Fibroblast of lung (primary cell): Measurements from ENCODE around the gene SEMA4D.

Source experiments
- EZH2 ChIP-seq: IDR thresholded peaks from 2 replicates; pipeline ENCODE4 v1.5.1; 2012; ENCODE audit warnings: low read length, control low read depth, mild to moderate bottlenecking; ENCODE audit errors: missing control alignments
- TF ChIP-seq, protein P1 (sequence below), 2 donors: IDR thresholded peaks in 1 of 2; conservative IDR thresholded peaks in 1 of 2; 1 replicate in 1 of 2; 2 replicates in 1 of 2; pipeline ENCODE4 v1.5.1; 2011 to 2012; ENCODE audit warnings: low read length in 2 of 2, control low read depth in 1 of 2, inconsistent platforms in 1 of 2, low read depth in 1 of 2, mild to moderate bottlenecking in 1 of 2

DNA sequence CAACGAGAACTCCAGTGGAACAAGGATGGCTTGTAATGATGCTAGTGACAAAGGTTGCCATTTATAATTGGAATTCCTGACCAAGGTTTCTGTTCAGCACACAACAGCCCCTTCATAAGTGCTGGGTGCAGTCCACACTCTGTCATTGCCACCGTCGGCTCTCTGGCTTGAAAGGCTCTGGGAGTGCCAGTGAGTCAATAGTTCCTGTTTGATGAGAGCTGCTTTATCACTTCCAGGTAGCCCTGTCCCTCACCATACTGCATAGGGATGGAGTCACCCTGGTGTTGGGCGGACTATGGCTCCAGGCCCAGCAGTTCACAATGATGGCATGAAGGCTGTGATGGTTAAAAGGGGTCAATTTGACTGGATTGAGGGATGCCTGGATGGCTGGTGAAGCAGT lies 34.6 kb upstream of the SEMA4D start:
- TF ChIP-seq, protein P1, sequence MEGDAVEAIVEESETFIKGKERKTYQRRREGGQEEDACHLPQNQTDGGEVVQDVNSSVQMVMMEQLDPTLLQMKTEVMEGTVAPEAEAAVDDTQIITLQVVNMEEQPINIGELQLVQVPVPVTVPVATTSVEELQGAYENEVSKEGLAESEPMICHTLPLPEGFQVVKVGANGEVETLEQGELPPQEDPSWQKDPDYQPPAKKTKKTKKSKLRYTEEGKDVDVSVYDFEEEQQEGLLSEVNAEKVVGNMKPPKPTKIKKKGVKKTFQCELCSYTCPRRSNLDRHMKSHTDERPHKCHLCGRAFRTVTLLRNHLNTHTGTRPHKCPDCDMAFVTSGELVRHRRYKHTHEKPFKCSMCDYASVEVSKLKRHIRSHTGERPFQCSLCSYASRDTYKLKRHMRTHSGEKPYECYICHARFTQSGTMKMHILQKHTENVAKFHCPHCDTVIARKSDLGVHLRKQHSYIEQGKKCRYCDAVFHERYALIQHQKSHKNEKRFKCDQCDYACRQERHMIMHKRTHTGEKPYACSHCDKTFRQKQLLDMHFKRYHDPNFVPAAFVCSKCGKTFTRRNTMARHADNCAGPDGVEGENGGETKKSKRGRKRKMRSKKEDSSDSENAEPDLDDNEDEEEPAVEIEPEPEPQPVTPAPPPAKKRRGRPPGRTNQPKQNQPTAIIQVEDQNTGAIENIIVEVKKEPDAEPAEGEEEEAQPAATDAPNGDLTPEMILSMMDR (conservative IDR thresholded peaks at IDR 0.05 in 1 of 2, IDR thresholded peaks at IDR 0.05 in 1 of 2; ENCODE audit: low read depth in 1 of 2, low read length in 2 of 2), result no peak
- no peak for TF ChIP-seq EZH2
